Esophagus muscularis mucosa (tissue), 3 donors: ENCODE measurements around the gene SDK2.

Experiments used
- POLR2A ChIP-seq: fragments of 450-650 bp; IDR thresholded peaks from one replicate; pipeline ENCODE4 v1.6.1; 2017; ENCODE audit warnings: antibody characterized with exemption, moderate library complexity, mild to moderate bottlenecking, low read depth
- POLR2AphosphoS5 ChIP-seq, 2 donors: sonication (generic); formaldehyde crosslinking; IDR thresholded peaks; one replicate each; pipeline ENCODE4 v1.6.1; 2017; ENCODE audit warnings: antibody characterized with exemption in 2 of 2
- TF ChIP-seq, protein P1 (sequence below), 3 experiments: fragments of 200-600 bp in 2 of 3; fragments of 450-650 bp in 1 of 3; sonication (generic) in 2 of 3; IDR thresholded peaks; one replicate each; pipeline ENCODE4 v1.5.1; 2017 to 2019; ENCODE audit warnings: antibody characterized with exemption in 3 of 3, mild to moderate bottlenecking in 2 of 3, moderate library complexity in 1 of 3

GRCh38 chr17:73536700-73537605 is 107.3 kb downstream of the SDK2 start:
- TF ChIP-seq, protein P1, sequence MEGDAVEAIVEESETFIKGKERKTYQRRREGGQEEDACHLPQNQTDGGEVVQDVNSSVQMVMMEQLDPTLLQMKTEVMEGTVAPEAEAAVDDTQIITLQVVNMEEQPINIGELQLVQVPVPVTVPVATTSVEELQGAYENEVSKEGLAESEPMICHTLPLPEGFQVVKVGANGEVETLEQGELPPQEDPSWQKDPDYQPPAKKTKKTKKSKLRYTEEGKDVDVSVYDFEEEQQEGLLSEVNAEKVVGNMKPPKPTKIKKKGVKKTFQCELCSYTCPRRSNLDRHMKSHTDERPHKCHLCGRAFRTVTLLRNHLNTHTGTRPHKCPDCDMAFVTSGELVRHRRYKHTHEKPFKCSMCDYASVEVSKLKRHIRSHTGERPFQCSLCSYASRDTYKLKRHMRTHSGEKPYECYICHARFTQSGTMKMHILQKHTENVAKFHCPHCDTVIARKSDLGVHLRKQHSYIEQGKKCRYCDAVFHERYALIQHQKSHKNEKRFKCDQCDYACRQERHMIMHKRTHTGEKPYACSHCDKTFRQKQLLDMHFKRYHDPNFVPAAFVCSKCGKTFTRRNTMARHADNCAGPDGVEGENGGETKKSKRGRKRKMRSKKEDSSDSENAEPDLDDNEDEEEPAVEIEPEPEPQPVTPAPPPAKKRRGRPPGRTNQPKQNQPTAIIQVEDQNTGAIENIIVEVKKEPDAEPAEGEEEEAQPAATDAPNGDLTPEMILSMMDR (IDR thresholded peaks at IDR 0.05) = no peak
- TF ChIP-seq POLR2AphosphoS5 (IDR thresholded peaks at IDR 0.05) (no peak), POLR2A (no peak)
